ENCODE data around the gene C11orf54. TPM values are rescaled to one million over a fixed set of nuclear protein-coding genes. Genes with fewer than 3 reads are reported as not detected.

The C11orf54 gene
- total RNA-seq, 1 experiment from 2014 or later: 18.0 TPM

DNA sequence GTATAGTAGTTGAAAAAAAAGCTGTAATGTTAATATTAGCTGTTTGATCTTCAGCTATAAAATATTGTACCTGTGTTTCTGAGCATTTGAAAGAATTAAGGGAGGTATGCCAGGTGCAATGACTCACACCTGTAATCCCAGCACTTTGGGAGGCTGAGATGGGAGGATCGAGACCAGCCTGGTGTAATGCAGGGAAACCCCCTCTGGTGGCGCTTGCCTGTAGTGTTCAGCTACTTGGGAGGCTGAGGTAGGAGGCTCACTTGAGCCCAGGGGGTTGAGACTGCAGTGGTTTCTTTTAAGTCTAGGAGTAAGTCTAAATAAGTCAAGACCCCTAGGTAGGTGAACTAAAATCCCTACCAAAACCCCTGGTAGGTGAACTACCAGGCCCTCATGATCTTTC lies 37.2 kb upstream of the C11orf54 start:
- no peak overlapping the region for H3K23ac ChIP-seq (ENCODE audit: insufficient read length, low read depth, low read length)
- H3K14ac ChIP-seq (ENCODE audit: insufficient read depth, low read length): no peak overlapping the region
- no peak overlapping the region for H2BK5ac ChIP-seq (ENCODE audit: insufficient read length, low read length)
- Mint-ChIP-seq H3K4me3 (no peak overlapping the region), H3K36me3 (ENCODE audit: insufficient read depth in 1 of 3, low read depth in 3 of 3) (peaks cover 37 to 81% (median 54%) of the 10 kb centered on the region in 3 experiments), H3K27ac (no peak overlapping the region), H3K4me1 (no peaks in the 10 kb centered on the region), H3K9me3 (peaks cover 4 to 7% of the 10 kb centered on the region in 2 experiments; a peak in 4 of 5 replicates), H3K27me3 (ENCODE audit: low read depth) (no peaks in the 10 kb centered on the region)
- H4K20me1 ChIP-seq (ENCODE audit: control insufficient read depth, insufficient read depth, insufficient read length): no peaks in the 10 kb centered on the region
- H3K79me1 ChIP-seq (ENCODE audit: insufficient read depth, low read depth, low read length, poor library complexity, severe bottlenecking): no peaks in the 10 kb centered on the region
- H3K4me2 ChIP-seq (ENCODE audit: insufficient read depth, insufficient read length, low read length): no peak overlapping the region
- H3T11ph ChIP-seq (ENCODE audit: low read length): no peak overlapping the region
- no peaks in the 10 kb centered on the region for H3K4me1 ChIP-seq (ENCODE audit: insufficient read depth, low read length)
- H4K5ac ChIP-seq (ENCODE audit: insufficient read length, low read depth, low read length): no peak overlapping the region
- no CpG with 5 or more reads among the region's 2 CpGs for WGBS (ENCODE audit: extremely low coverage, insufficient read length, low lambda C conversion rate)
- H2BK15ac ChIP-seq (ENCODE audit: low read depth, low read length): no peak overlapping the region
- no peak overlapping the region for H2AK5ac ChIP-seq (ENCODE audit: insufficient read length, low read length)
- TF ChIP-seq, protein P1, sequence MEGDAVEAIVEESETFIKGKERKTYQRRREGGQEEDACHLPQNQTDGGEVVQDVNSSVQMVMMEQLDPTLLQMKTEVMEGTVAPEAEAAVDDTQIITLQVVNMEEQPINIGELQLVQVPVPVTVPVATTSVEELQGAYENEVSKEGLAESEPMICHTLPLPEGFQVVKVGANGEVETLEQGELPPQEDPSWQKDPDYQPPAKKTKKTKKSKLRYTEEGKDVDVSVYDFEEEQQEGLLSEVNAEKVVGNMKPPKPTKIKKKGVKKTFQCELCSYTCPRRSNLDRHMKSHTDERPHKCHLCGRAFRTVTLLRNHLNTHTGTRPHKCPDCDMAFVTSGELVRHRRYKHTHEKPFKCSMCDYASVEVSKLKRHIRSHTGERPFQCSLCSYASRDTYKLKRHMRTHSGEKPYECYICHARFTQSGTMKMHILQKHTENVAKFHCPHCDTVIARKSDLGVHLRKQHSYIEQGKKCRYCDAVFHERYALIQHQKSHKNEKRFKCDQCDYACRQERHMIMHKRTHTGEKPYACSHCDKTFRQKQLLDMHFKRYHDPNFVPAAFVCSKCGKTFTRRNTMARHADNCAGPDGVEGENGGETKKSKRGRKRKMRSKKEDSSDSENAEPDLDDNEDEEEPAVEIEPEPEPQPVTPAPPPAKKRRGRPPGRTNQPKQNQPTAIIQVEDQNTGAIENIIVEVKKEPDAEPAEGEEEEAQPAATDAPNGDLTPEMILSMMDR (conservative IDR thresholded peaks at IDR 0.05): peak; percentile 41; the same call in 2 of the 3 replicates
- no peak overlapping the region for H3K18ac ChIP-seq (ENCODE audit: insufficient read length, low read depth, low read length)
- no peaks in the 10 kb centered on the region for H3K27me3 ChIP-seq (ENCODE audit: insufficient read depth, low read length)
- H2AFZ ChIP-seq (ENCODE audit: low read length): no peak overlapping the region
- H3K27ac ChIP-seq (ENCODE audit: insufficient read length, low read depth, low read length): no peak overlapping the region
- no peak for DNase-seq
- H3K4ac ChIP-seq (ENCODE audit: low read depth, low read length): no peak overlapping the region
- H4K91ac ChIP-seq (ENCODE audit: insufficient read length, low read depth, low read length): no peak overlapping the region
- H4K8ac ChIP-seq (replicated peaks; ENCODE audit: insufficient read length, low read depth, low read length): no peak overlapping the region
- H3K56ac ChIP-seq (ENCODE audit: insufficient read length, low read depth, low read length): no peak overlapping the region
- no peak overlapping the region for H3K9ac ChIP-seq (ENCODE audit: extremely low read depth, insufficient read length, low read length)
- no peaks in the 10 kb centered on the region for H3K9me3 ChIP-seq (ENCODE audit: control insufficient read depth, low read depth, low read length)
- H3K79me2 ChIP-seq (ENCODE audit: insufficient read depth, low read length): no peaks in the 10 kb centered on the region
- no peak overlapping the region for H2BK120ac ChIP-seq (ENCODE audit: low read depth, low read length, poor library complexity, severe bottlenecking)
- H3K23me2 ChIP-seq (ENCODE audit: insufficient read length, low read depth, low read length, poor library complexity, severe bottlenecking): no peaks in the 10 kb centered on the region
- no peak overlapping the region for H2BK12ac ChIP-seq (ENCODE audit: insufficient read length, low read depth, low read length)
- H2BK20ac ChIP-seq (ENCODE audit: low read depth, low read length, poor library complexity, severe bottlenecking): no peak overlapping the region
